H1 (cell line): ENCODE results near the gene TMEM187. TPM values are rescaled to one million over a fixed set of nuclear protein-coding genes. Genes with fewer than 3 reads are reported as not detected.
A peak's percentile ranks its signal among the peaks of the same experiment; 100 is the strongest.

Source experiments
- CTCF ChIA-PET: fragments of 300-600 bp; sonication (Branson Sonifier 250); formaldehyde crosslinking; loops from one replicate; lab custom pipeline; 2021; ENCODE audit not compliant: partially characterized antibody; lab: Charles Lee
- POLR2A ChIA-PET: fragments of 300-600 bp; sonication (Branson Sonifier 250); formaldehyde crosslinking; loops from one replicate; lab custom pipeline; 2021; ENCODE audit warnings: inconsistent platforms; ENCODE audit not compliant: partially characterized antibody; lab: Charles Lee
- DNase-seq, 2 experiments: peaks; one replicate each; pipeline versions ENCODE4 v3.0.0 to v3.0.0-alpha.2; 2010 to 2022; ENCODE audit warnings: low spot score in 2 of 2, low read depth in 1 of 2, mixed read lengths in 1 of 2
- FAIRE-seq: peaks from 2 replicates; lab custom pipeline; 2011; peaks lifted over from hg19 to GRCh38; lab: Jason Lieb, UNC
- H2AFZ ChIP-seq: 2 replicates; pipeline ENCODE4 v1.8.1; 2012; ENCODE audit warnings: low read length, inconsistent platforms
- H2AK5ac ChIP-seq: 2 replicates; pipeline ENCODE4 v1.6.1; 2013; ENCODE audit warnings: low read depth, low read length
- H2BK120ac ChIP-seq: replicated peaks from 2 replicates; pipeline ENCODE3; 2013; ENCODE audit warnings: low read depth, low read length, inconsistent platforms
- H2BK12ac ChIP-seq: 2 replicates; pipeline ENCODE4 v1.6.1; 2013; ENCODE audit warnings: low read depth, low read length
- H2BK15ac ChIP-seq: 2 replicates; pipeline ENCODE4 v1.6.1; 2013; ENCODE audit warnings: low read length
- H2BK20ac ChIP-seq: 2 replicates; pipeline ENCODE4 v1.6.1; 2013; ENCODE audit warnings: low read length
- H2BK5ac ChIP-seq: 2 replicates; pipeline ENCODE4 v1.6.1; 2013; ENCODE audit warnings: low read depth, low read length
- H3K14ac ChIP-seq: 2 replicates; pipeline ENCODE4 v1.6.1; 2013; ENCODE audit warnings: inconsistent platforms; ENCODE audit not compliant: insufficient read length
- H3K18ac ChIP-seq: 2 replicates; pipeline ENCODE4 v1.6.1; 2013; ENCODE audit warnings: low read length; ENCODE audit errors: extremely low read depth
- H3K23ac ChIP-seq: 2 replicates; pipeline ENCODE4 v1.6.1; 2013; ENCODE audit warnings: inconsistent platforms; ENCODE audit not compliant: insufficient read length
- H3K23me2 ChIP-seq: 2 replicates; pipeline ENCODE4 v1.6.1; 2013; ENCODE audit warnings: low read depth, low read length
- H3K27ac ChIP-seq: 2 replicates; pipeline ENCODE4 v1.6.1; 2011; ENCODE audit warnings: low read depth, low read length, inconsistent platforms
- H3K27me3 ChIP-seq, 4 experiments: replicated peaks in 1 of 4; 1 replicate in 1 of 4; 2 replicates in 3 of 4; pipeline versions ENCODE4 v1.6.1 to v1.8.1; 2011 to 2013; ENCODE audit warnings: low read length in 3 of 4, mild to moderate bottlenecking in 3 of 4, inconsistent platforms in 2 of 4, mixed read lengths in 2 of 4, moderate library complexity in 1 of 4; ENCODE audit not compliant: control insufficient read depth in 3 of 4, insufficient read depth in 3 of 4; ENCODE audit errors: extremely low read depth in 1 of 4
- H3K36me3 ChIP-seq, 4 experiments: 2 replicates each; pipeline versions ENCODE4 v1.6.1 to v1.8.1; 2011 to 2013; ENCODE audit warnings: mild to moderate bottlenecking in 4 of 4, low read length in 3 of 4, moderate library complexity in 2 of 4, control low read depth in 1 of 4, inconsistent platforms in 1 of 4; ENCODE audit not compliant: insufficient read depth in 4 of 4, control insufficient read depth in 2 of 4
- H3K4ac ChIP-seq: replicated peaks from 2 replicates; pipeline ENCODE3; 2013; ENCODE audit warnings: low read length, low read depth, mixed read lengths, inconsistent platforms; ENCODE audit not compliant: insufficient read length
- H3K4me1 ChIP-seq, 4 experiments: replicated peaks in 1 of 4; 1 replicate in 1 of 4; 2 replicates in 3 of 4; pipeline versions ENCODE4 v1.6.1 to v1.8.1; 2011 to 2013; ENCODE audit warnings: low read length in 3 of 4, inconsistent platforms in 2 of 4, mixed read lengths in 1 of 4; ENCODE audit not compliant: insufficient read depth in 4 of 4, control insufficient read depth in 3 of 4
- H3K4me2 ChIP-seq, 2 experiments: 2 replicates each; pipeline versions ENCODE4 v1.6.1 to v1.8.1; 2011 to 2013; ENCODE audit warnings: low read depth in 2 of 2, low read length in 2 of 2, control low read depth in 1 of 2, inconsistent platforms in 1 of 2, mild to moderate bottlenecking in 1 of 2; ENCODE audit not compliant: insufficient read depth in 1 of 2
- H3K4me3 ChIP-seq, 4 experiments: fragments of 200-600, 300-600 bp in 1 of 4; sonication (generic), shearing (Covaris generic), sonication (Bioruptor Twin) in 1 of 4; 2 replicates each; pipeline versions ENCODE4 v1.5.1 to v1.8.1; 2011 to 2016; ENCODE audit warnings: low read length in 4 of 4, low read depth in 3 of 4, control low read depth in 2 of 4, inconsistent platforms in 2 of 4, mild to moderate bottlenecking in 2 of 4, mixed read lengths in 1 of 4, moderate library complexity in 1 of 4; ENCODE audit not compliant: insufficient read depth in 2 of 4; ENCODE audit errors: extremely low read depth in 1 of 4
- H3K56ac ChIP-seq: replicated peaks from 2 replicates; pipeline ENCODE3; 2013; ENCODE audit warnings: low read depth, mild to moderate bottlenecking, mixed read lengths, low read length, inconsistent platforms; ENCODE audit not compliant: insufficient read length
- H3K79me1 ChIP-seq: 2 replicates; pipeline ENCODE4 v1.6.1; 2013; ENCODE audit warnings: low read depth, low read length, control low read depth
- H3K79me2 ChIP-seq, 2 experiments: 2 replicates each; pipeline versions ENCODE4 v1.6.1 to v1.8.1; 2012 to 2013; ENCODE audit warnings: low read length in 2 of 2, mild to moderate bottlenecking in 2 of 2, inconsistent platforms in 1 of 2; ENCODE audit not compliant: insufficient read depth in 2 of 2, control insufficient read depth in 1 of 2
- H3K9ac ChIP-seq, 4 experiments: replicated peaks in 1 of 4; 1 replicate in 1 of 4; 2 replicates in 3 of 4; pipeline versions ENCODE4 v1.6.1 to v1.8.1; 2011 to 2013; ENCODE audit warnings: low read depth in 3 of 4, low read length in 3 of 4, control low read depth in 2 of 4, mild to moderate bottlenecking in 2 of 4, moderate library complexity in 2 of 4, inconsistent platforms in 1 of 4; ENCODE audit errors: extremely low read depth in 1 of 4
- H3K9me3 ChIP-seq, 2 experiments: 2 replicates each; pipeline versions ENCODE4 v1.6.1 to v1.8.1; 2012 to 2013; ENCODE audit warnings: mild to moderate bottlenecking in 2 of 2, moderate library complexity in 2 of 2, control low read depth in 1 of 2, inconsistent platforms in 1 of 2, low read depth in 1 of 2, low read length in 1 of 2, mixed read lengths in 1 of 2; ENCODE audit not compliant: insufficient read depth in 2 of 2
- H4K20me1 ChIP-seq, 2 experiments: replicated peaks in 1 of 2; 2 replicates each; pipeline versions ENCODE3 to v1.8.1; 2011 to 2013; ENCODE audit warnings: inconsistent platforms in 2 of 2, low read length in 2 of 2, mild to moderate bottlenecking in 1 of 2; ENCODE audit not compliant: insufficient read depth in 2 of 2, control insufficient read depth in 1 of 2
- H4K5ac ChIP-seq: 2 replicates; pipeline ENCODE4 v1.6.1; 2013; ENCODE audit warnings: low read length, low read depth, mixed read lengths, inconsistent platforms; ENCODE audit not compliant: insufficient read length
- H4K8ac ChIP-seq: 2 replicates; pipeline ENCODE4 v1.8.0; 2013; ENCODE audit warnings: mild to moderate bottlenecking, moderate library complexity, low read length, inconsistent platforms; ENCODE audit not compliant: insufficient read depth; ENCODE audit errors: extremely low read depth
- H4K91ac ChIP-seq: replicated peaks from 2 replicates; pipeline ENCODE3; 2013; ENCODE audit warnings: low read length, mixed read lengths, inconsistent platforms; ENCODE audit not compliant: insufficient read length
- E2F6 ChIP-seq: IDR thresholded peaks from 2 replicates; pipeline ENCODE4 v1.6.1; 2012; ENCODE audit warnings: inconsistent platforms
- EGR1 ChIP-seq: IDR thresholded peaks from 2 replicates; pipeline ENCODE4 v1.6.1; 2011; ENCODE audit warnings: low read depth, low read length, borderline replicate concordance
- KDM1A ChIP-seq: fragments of 200-600, 300-600 bp; sonication (generic); IDR thresholded peaks from 2 replicates; pipeline ENCODE4 v1.7.1; 2016; ENCODE audit warnings: mild to moderate bottlenecking, low read length, borderline replicate concordance
- KDM4A ChIP-seq: IDR thresholded peaks from one replicate; pipeline ENCODE4 v1.7.1; 2012; ENCODE audit warnings: low read depth, mild to moderate bottlenecking, moderate library complexity, low read length, inconsistent platforms; ENCODE audit not compliant: severe bottlenecking
- POU5F1 ChIP-seq: IDR thresholded peaks from 2 replicates; pipeline ENCODE4 v1.6.1; 2011; ENCODE audit warnings: low read depth, mild to moderate bottlenecking, low read length, moderate library complexity
- RXRA ChIP-seq: IDR thresholded peaks from 2 replicates; pipeline ENCODE4 v1.6.1; 2011; ENCODE audit warnings: low read depth, mild to moderate bottlenecking, low read length, moderate library complexity; ENCODE audit not compliant: insufficient read depth
- WGBS, 2 experiments: shearing (Covaris generic) in 1 of 2; methylation state at CpG; one replicate each; pipeline versions ENCODE4 v1.1.6 to v1.1.7; 2013 to 2015; ENCODE audit warnings: low lambda C conversion rate in 2 of 2, mixed read lengths in 2 of 2, inconsistent platforms in 1 of 2, low coverage in 1 of 2, missing lambda C conversion rate in 1 of 2; ENCODE audit not compliant: insufficient replicate concordance in 2 of 2, insufficient coverage in 1 of 2, insufficient read length in 1 of 2; ENCODE audit errors: extremely low coverage in 1 of 2, missing lambda C conversion rate in 1 of 2; 5-methylcytosine and 5-hydroxymethylcytosine counted together
- polyA plus RNA-seq, 7 experiments: library from polyadenylated mRNA; depleted of rRNA in 3 of 7; stranded (reverse) in 5 of 7; unstranded in 2 of 7; fragments of >200 nt in 5 of 7; fragments of 200-250 nt in 2 of 7; gene quantifications; 1 replicate in 5 of 7; 2 replicates in 1 of 7; 4 replicates in 1 of 7; pipeline versions ENCODE4 v1.2.1 to v1.2.3, GENCODE V29; 2011 to 2013; ENCODE audit warnings: missing spikeins in 2 of 7, mixed read lengths in 2 of 7
- total RNA-seq: library from RNA; stranded (reverse); fragmentation: NEBNext Ultra II Directional; extraction: Animal tissue kit (Norgen Biotek cat#: 25700); gene quantifications from 2 replicates; pipeline ENCODE4 v1.2.1, GENCODE V29; 2021

Gene TMEM187
- total and polyA plus RNA-seq, 2 of the 8 experiments (the other 6 are each of a cell fraction or from before 2014, with no cell fraction given), result 5.0 to 14.5 TPM

- no peak overlapping the region for H2AFZ ChIP-seq
- no peak overlapping the region for H3K23ac ChIP-seq
- H3K27me3 ChIP-seq, result no peaks in the 10 kb centered on the region
- no peaks in the 10 kb centered on the region for H3K9me3 ChIP-seq
- no peak overlapping the region for H2BK15ac ChIP-seq
- no peaks in the 10 kb centered on the region for H3K79me2 ChIP-seq
- no peak overlapping the region for H3K56ac ChIP-seq
- POLR2A ChIA-PET, result interaction anchor here (0.9 to 1.6 kb wide), 6 partner anchors 14 to 95 kb away, joined by 3 to 6 read pairs (median 3); partner anchors contain the start of genes ARHGAP4 and MECP2
- no peak overlapping the region; the same call in 1 of the 2 replicates for H2BK5ac ChIP-seq
- H3K4me1 ChIP-seq, result peaks cover 2 to 29% (median 9%) of the 10 kb centered on the region in 4 experiments
- no peak overlapping the region for H2AK5ac ChIP-seq
- no peak overlapping the region for H2BK12ac ChIP-seq
- H3K36me3 ChIP-seq, result peaks cover 2 to 10% (median 5%) of the 10 kb centered on the region in 4 experiments; a peak in 3 of 8 replicates
- H4K91ac ChIP-seq, result no peak overlapping the region
- no peaks in the 10 kb centered on the region for H3K79me1 ChIP-seq
- no peak overlapping the region for H3K27ac ChIP-seq
- no peak overlapping the region for H3K9ac ChIP-seq
- H2BK120ac ChIP-seq, result no peak overlapping the region
- no peak for TF ChIP-seq POU5F1
- no peak for TF ChIP-seq KDM4A
- no peak for TF ChIP-seq KDM1A
- TF ChIP-seq EGR1, result no peak
- no peak for TF ChIP-seq RXRA
- TF ChIP-seq E2F6, result no peak
- no peaks in the 10 kb centered on the region for H4K20me1 ChIP-seq
- H4K8ac ChIP-seq, result no peak overlapping the region; the same call in 1 of the 2 replicates
- H3K23me2 ChIP-seq, result peaks cover 2% of the 10 kb centered on the region; the same call in 1 of the 2 replicates
- FAIRE-seq (no peak), DNase-seq (no peak)
- H3K4ac ChIP-seq, result no peak overlapping the region
- H3K4me3 ChIP-seq, result no peak overlapping the region
- WGBS, 2 experiments, result 84% methylated on average over 6 of the region's 11 CpGs; no CpG with 5 or more reads in 1 of the 2 experiments
- H3K14ac ChIP-seq, result no peak overlapping the region
- H3K18ac ChIP-seq, result no peak overlapping the region
- peak overlapping the region in 1 of 2 experiments; percentile 74; a peak in 1 of 4 replicates for H3K4me2 ChIP-seq
- no peak overlapping the region for H4K5ac ChIP-seq
- H2BK20ac ChIP-seq, result no peak overlapping the region
- CTCF ChIA-PET, result interaction anchor here (0.7 to 1.5 kb wide), 4 partner anchors 17 to 126 kb away, joined by 3 to 8 read pairs (median 4); no protein-coding TSS in a partner anchor
These were observed 48.6 kb downstream of the TMEM187 start for GRCh38 chrX:154021131-154021611.
